MM.1S (cell line): ENCODE data around the gene HECTD3.

Experiments
- EZH2 ChIP-seq: fragments of 300-600 bp; sonication (generic); optimal IDR thresholded peaks from 2 replicates; pipeline ENCODE3; 2017; ENCODE audit warnings: low read depth, mild to moderate bottlenecking, antibody characterized with exemption, low read length, mixed read lengths
- TF ChIP-seq, protein P1 (sequence below): fragments of 300-600 bp; sonication (generic); IDR thresholded peaks from 2 replicates; pipeline ENCODE4 v1.5.1; 2016; ENCODE audit warnings: antibody characterized with exemption, low read length, mixed read lengths

DNA sequence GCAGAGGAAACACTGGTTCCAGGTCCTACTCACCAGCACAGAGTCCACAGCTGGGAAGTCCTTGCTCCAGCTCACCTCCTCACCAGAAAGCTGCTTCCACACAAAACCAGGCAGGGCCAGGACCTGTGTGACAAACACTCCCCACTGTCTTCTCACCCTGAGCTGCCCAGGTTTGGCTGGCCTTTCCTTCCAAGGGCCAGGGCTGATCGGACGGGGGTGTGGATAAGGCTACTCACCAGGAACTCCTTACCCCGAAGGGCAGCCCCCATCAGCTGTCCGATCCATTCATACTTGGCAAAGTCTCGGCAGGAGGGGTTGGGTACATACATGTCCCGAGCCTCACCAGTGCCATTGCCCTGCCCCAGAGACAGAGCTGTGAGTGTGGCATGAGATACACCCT, 5.4 kb downstream of the HECTD3 start:
- TF ChIP-seq, protein P1, sequence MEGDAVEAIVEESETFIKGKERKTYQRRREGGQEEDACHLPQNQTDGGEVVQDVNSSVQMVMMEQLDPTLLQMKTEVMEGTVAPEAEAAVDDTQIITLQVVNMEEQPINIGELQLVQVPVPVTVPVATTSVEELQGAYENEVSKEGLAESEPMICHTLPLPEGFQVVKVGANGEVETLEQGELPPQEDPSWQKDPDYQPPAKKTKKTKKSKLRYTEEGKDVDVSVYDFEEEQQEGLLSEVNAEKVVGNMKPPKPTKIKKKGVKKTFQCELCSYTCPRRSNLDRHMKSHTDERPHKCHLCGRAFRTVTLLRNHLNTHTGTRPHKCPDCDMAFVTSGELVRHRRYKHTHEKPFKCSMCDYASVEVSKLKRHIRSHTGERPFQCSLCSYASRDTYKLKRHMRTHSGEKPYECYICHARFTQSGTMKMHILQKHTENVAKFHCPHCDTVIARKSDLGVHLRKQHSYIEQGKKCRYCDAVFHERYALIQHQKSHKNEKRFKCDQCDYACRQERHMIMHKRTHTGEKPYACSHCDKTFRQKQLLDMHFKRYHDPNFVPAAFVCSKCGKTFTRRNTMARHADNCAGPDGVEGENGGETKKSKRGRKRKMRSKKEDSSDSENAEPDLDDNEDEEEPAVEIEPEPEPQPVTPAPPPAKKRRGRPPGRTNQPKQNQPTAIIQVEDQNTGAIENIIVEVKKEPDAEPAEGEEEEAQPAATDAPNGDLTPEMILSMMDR = no peak
- no peak for TF ChIP-seq EZH2
